A549 (cell line): ENCODE data around the gene NAT8L. TPM values are rescaled to one million over a fixed set of nuclear protein-coding genes. Genes with fewer than 3 reads are reported as not detected.

ENCODE experiments used
- ATAC-seq, 2 experiments: fragments of 200-7000 bp in 1 of 2; fragments of >200 bp in 1 of 2; cut with Nextera tagmentation in 1 of 2; cut with Tn5 transposase in 1 of 2; 3 replicates each; pipeline versions ENCODE4 v1.8.0 to v1.9.1; 2018 to 2020; ENCODE audit warnings: mild to moderate bottlenecking in 1 of 2, moderate library complexity in 1 of 2
- CTCF ChIA-PET: fragments of 300-600 bp; sonication (Branson Sonifier 250); formaldehyde crosslinking; extraction: SDS; loops from one replicate; lab custom pipeline; 2021; ENCODE audit warnings: antibody characterized with exemption, inconsistent platforms; lab: Yijun Ruan, JAX
- POLR2A ChIA-PET: fragments of 350-600 bp; formaldehyde crosslinking; extraction: SDS; loops from one replicate; lab custom pipeline; 2021; ENCODE audit warnings: antibody characterized with exemption, inconsistent platforms; lab: Yijun Ruan, JAX
- DNase-seq, 2 experiments: peaks; one replicate each; pipeline versions ENCODE4 v3.0.0 to v3.0.0-alpha.2; 2011 to 2016; ENCODE audit warnings: low read depth in 1 of 2, low spot score in 1 of 2
- FAIRE-seq: peaks from 2 replicates; lab custom pipeline; 2011; peaks lifted over from hg19 to GRCh38; lab: Jason Lieb, UNC
- H3K27ac ChIP-seq, 2 experiments: fragments of >200 bp; sonication (Bioruptor Twin); formaldehyde crosslinking; 3 replicates each; pipeline ENCODE4 v1.5.1; 2016 to 2017
- H3K4me1 ChIP-seq: fragments of >200 bp; sonication (Bioruptor Twin); formaldehyde crosslinking; 3 replicates; pipeline ENCODE4 v1.6.1; 2016
- H3K4me2 ChIP-seq: fragments of >200 bp; sonication (Bioruptor Twin); formaldehyde crosslinking; 3 replicates; pipeline ENCODE4 v1.6.1; 2016
- H3K4me3 ChIP-seq: fragments of >200 bp; sonication (Bioruptor Twin); formaldehyde crosslinking; 3 replicates; pipeline ENCODE4 v1.5.1; 2016
- H3K9me3 ChIP-seq: fragments of >200 bp; sonication (Bioruptor Twin); formaldehyde crosslinking; 3 replicates; pipeline ENCODE4 v1.6.1; 2016
- BCL3 ChIP-seq: fragments of >200 bp; sonication (Bioruptor Twin); formaldehyde crosslinking; IDR thresholded peaks from 3 replicates; pipeline ENCODE4 v1.6.1; 2016
- CBX2 ChIP-seq: fragments of 200-600 bp; sonication (generic); IDR thresholded peaks from 2 replicates; pipeline ENCODE4 v1.6.1; 2016; ENCODE audit warnings: low read depth, mild to moderate bottlenecking, borderline replicate concordance
- E2F6 ChIP-seq: IDR thresholded peaks from 2 replicates; pipeline ENCODE4 v1.6.1; 2012; ENCODE audit warnings: low read depth, borderline replicate concordance
- EHMT2 ChIP-seq: fragments of 200-600 bp; sonication (generic); IDR thresholded peaks from 2 replicates; pipeline ENCODE4 v1.6.1; 2016; ENCODE audit warnings: antibody characterized with exemption, low read depth, mild to moderate bottlenecking, moderate library complexity
- FOSL2 ChIP-seq, 2 experiments: fragments of 450-650 bp in 1 of 2; fragments of >200 bp in 1 of 2; sonication (Bioruptor Twin) in 1 of 2; formaldehyde crosslinking; IDR thresholded peaks; 2 replicates each; pipeline versions ENCODE4 v1.5.0 to v1.6.1; 2016 to 2020; ENCODE audit warnings: mild to moderate bottlenecking in 1 of 2, moderate library complexity in 1 of 2
- HES2 ChIP-seq: fragments of >200 bp; sonication (Bioruptor Twin); formaldehyde crosslinking; IDR thresholded peaks from 2 replicates; pipeline ENCODE4 v1.6.1; 2016
- KDM5A ChIP-seq: fragments of 200-600 bp; sonication (generic); IDR thresholded peaks from 2 replicates; pipeline ENCODE4 v1.6.1; 2016; ENCODE audit warnings: antibody characterized with exemption, mild to moderate bottlenecking
- MAX ChIP-seq: IDR thresholded peaks from 2 replicates; pipeline ENCODE4 v1.6.1; 2012
- PHF8 ChIP-seq: fragments of 200-600 bp; sonication (generic); IDR thresholded peaks from 2 replicates; pipeline ENCODE4 v1.6.1; 2016; ENCODE audit warnings: low read depth, mild to moderate bottlenecking, antibody characterized with exemption, moderate library complexity, borderline replicate concordance
- RAD21 ChIP-seq, 2 experiments: fragments of >200 bp in 1 of 2; sonication (Bioruptor Twin) in 1 of 2; formaldehyde crosslinking in 1 of 2; IDR thresholded peaks in 1 of 2; conservative IDR thresholded peaks in 1 of 2; 2 replicates in 1 of 2; 3 replicates in 1 of 2; pipeline ENCODE4 v1.6.1; 2012 to 2018; ENCODE audit warnings: inconsistent platforms in 1 of 2
- RFX5 ChIP-seq: fragments of 450-650 bp; IDR thresholded peaks from 2 replicates; pipeline ENCODE4 v1.7.1; 2014; ENCODE audit warnings: antibody characterized with exemption, mild to moderate bottlenecking, moderate library complexity
- USF2 ChIP-seq: fragments of 450-650 bp; IDR thresholded peaks from 2 replicates; pipeline ENCODE4 v1.6.1; 2014; ENCODE audit warnings: antibody characterized with exemption
- ZC3H11A ChIP-seq: fragments of 450-650 bp; IDR thresholded peaks from 2 replicates; pipeline ENCODE4 v1.6.1; 2014; ENCODE audit warnings: antibody characterized with exemption, mild to moderate bottlenecking
- ZFP36 ChIP-seq: fragments of 450-650 bp; IDR thresholded peaks from 2 replicates; pipeline ENCODE4 v1.6.1; 2014; ENCODE audit warnings: borderline replicate concordance; ENCODE audit not compliant: partially characterized antibody
- WGBS: methylation state at CpG from one replicate; pipeline ENCODE4 v1.1.6; 2017; ENCODE audit errors: missing lambda C conversion rate; 5-methylcytosine and 5-hydroxymethylcytosine counted together
- polyA plus RNA-seq, 4 experiments: library from polyadenylated mRNA; depleted of rRNA in 3 of 4; stranded (reverse); fragments of >200 nt; fragmentation: RNase III in 1 of 4; extraction: RNeasy Plus Mini Kit Qiagen cat#74134 plus additional on column Dnase treatment in 1 of 4; gene quantifications; 2 replicates in 3 of 4; 3 replicates in 1 of 4; pipeline ENCODE4 v1.2.3, GENCODE V29; 2011 to 2017
- TF ChIP-seq, protein P1 (sequence below): fragments of 250-450 bp; sonication (Bioruptor Pico); IDR thresholded peaks from 2 replicates; pipeline ENCODE4 v1.5.0; 2021; ENCODE audit warnings: mild to moderate bottlenecking, moderate library complexity, borderline replicate concordance
- TF ChIP-seq, protein P2 (sequence below): fragments of 200-600 bp; sonication (generic); IDR thresholded peaks from 2 replicates; pipeline ENCODE4 v1.6.1; 2016; ENCODE audit warnings: antibody characterized with exemption, mild to moderate bottlenecking, moderate library complexity

The NAT8L gene
- polyA plus RNA-seq, 2 of the 4 experiments (the other 2 are of a cell fraction): 2.6 to 8.2 TPM

DNA sequence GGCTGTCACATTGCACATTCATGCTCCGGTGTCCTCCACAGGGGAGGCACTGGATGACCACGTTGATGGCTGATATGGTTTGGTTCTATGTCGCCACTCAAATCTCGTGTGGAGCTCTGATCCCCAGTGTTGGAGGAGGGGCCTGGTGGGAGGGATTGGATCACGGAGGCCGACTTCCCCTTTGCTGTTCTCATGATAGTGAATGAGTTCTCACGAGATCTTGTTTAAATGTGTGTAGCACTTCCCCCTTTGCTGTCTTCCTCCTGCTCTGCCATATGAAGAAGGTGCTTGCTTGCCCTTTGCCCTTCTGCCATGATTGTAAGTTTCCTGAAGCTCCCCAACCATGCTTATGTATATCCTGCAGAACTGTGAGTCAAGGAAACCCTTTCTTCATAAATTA lies 22.3 kb upstream of the NAT8L start:
- no peak for DNase-seq
- H3K4me1 ChIP-seq: no peaks in the 10 kb centered on the region
- no peaks in the 10 kb centered on the region for H3K9me3 ChIP-seq
- ATAC-seq: no peak
- no peak for FAIRE-seq
- POLR2A ChIA-PET: no interaction called here
- H3K4me2 ChIP-seq: no peak overlapping the region
- TF ChIP-seq ZC3H11A (no peak), E2F6 (no peak), RFX5 (no peak), EHMT2 (no peak)
- CTCF ChIA-PET: interaction anchor here (1.0 kb wide), 1 partner anchor 41 kb away, joined by 3 read pairs; no protein-coding TSS in a partner anchor
- H3K27ac ChIP-seq: no peak overlapping the region
- whole genome bisulfite sequencing: 89% methylated on average over 7 of the region's 7 CpGs
- H3K4me3 ChIP-seq: no peak overlapping the region

DNA sequence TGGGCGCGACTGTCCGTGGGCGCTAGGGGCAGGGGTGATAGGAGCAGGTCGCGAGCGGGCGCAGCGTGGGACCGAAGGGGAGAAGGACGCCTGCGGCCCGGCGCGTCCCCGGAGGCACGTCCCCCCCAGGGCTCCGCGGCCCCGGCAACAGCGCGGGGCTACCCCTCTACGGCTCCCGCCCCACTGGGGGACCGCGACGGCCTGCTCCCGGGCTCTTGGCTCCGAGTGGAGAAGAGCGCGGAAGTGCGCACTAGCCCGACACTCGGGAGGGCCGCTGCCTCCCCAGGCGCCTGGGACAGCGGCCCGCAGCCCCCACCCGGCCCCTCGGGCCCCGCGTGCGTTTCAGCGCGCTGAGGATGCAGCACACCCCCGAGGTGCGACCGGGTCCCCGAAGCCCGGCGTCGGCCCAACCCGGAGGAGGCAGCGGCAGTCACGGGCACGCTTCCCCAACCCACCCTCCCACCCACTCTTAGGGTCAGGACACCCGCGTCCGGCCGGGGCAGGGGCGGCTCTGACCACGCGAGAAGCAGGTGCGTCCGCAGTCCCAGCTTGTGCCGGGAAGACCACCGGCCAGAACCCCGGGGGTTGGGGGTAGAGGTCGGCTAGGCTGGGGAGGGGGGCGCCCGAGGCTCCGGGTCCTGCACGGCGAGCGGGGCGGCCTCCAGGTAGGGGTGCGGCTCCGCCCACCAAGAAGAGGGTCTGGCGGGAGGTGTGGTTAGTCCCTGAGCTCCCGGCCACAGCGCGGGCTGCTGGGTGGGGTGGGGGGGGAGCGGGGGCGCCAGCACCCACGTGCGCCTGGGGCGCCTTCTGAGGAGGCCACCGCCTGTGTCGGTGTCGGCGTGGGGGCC lies 18.5 kb upstream of the NAT8L start:
- DNase-seq: no peak
- FAIRE-seq: no peak
- TF ChIP-seq USF2 (no peak), CBX2 (no peak)
- TF ChIP-seq, protein P1, sequence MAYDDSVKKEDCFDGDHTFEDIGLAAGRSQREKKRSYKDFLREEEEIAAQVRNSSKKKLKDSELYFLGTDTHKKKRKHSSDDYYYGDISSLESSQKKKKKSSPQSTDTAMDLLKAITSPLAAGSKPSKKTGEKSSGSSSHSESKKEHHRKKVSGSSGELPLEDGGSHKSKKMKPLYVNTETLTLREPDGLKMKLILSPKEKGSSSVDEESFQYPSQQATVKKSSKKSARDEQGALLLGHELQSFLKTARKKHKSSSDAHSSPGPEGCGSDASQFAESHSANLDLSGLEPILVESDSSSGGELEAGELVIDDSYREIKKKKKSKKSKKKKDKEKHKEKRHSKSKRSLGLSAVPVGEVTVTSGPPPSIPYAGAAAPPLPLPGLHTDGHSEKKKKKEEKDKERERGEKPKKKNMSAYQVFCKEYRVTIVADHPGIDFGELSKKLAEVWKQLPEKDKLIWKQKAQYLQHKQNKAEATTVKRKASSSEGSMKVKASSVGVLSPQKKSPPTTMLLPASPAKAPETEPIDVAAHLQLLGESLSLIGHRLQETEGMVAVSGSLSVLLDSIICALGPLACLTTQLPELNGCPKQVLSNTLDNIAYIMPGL (CRISPR knock-in tag): no peak
- ATAC-seq: no peak; a peak in 2 of 6 replicates
- Histone ChIP-seq H3K27ac (peak overlapping the region; percentile 96 to 97; a peak in 5 of 6 replicates), H3K9me3 (peaks cover 4% of the 10 kb centered on the region; the same call in 1 of the 3 replicates), H3K4me2 (peak overlapping the region; percentile 87), H3K4me1 (no peaks in the 10 kb centered on the region), H3K4me3 (peak overlapping the region; percentile 99)
- CTCF ChIA-PET: interaction anchor here (1.0 kb wide), 1 partner anchor 10 kb away, joined by 3 read pairs; no protein-coding TSS in a partner anchor
- POLR2A ChIA-PET: interaction anchor here (1.2 kb wide), 1 partner anchor 32 kb away, joined by 3 read pairs; the partner anchor contains the start of gene NELFA
- 94% methylated on average over 21 of the region's 91 CpGs for WGBS

DNA sequence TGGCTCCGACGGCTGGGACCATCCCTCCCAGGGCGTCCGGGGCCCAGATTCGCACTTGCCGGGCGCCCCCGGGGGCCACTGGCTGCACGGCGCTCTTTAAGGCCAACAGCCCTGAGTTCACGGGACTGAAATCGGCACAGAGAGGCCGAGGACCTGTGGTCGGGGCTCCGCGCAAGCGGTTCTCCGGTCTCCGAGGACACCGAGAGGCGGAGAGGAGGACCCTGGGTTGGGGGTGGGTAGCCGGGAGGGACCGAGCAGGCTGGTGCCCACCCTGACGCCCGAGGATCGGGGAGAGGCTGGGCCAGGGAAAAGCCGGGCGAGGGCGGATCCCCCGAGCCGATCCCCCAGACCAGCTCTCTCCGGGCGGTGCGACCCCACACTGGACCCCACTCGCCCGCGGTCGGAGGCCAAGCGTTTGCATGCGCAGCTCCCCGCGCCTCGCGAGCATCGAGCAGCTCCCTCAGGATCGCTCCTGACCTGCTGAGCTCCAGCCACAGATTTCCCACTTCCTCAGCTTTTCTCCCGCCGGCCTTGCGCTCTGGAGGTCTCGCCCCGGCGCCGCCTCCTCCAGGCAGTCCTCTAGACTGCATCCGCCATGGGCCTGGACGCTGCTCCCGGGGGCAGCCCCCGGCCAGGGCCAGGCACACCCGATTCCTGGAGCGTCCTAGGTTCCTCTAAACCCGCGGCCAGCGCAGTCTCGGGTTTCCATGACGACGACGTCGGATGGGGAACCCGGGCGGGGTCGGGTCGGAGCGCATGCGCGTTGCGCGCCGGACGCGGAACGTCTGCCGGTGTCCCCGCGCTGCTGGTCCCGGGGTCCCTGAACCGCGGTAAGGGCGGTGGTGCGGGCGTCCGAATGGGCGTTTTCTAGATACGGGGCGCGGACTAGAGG lies 17.6 kb upstream of the NAT8L start:
- H3K4me2 ChIP-seq: peak overlapping the region; percentile 87
- FAIRE-seq: no peak
- ChIA-PET POLR2A (interaction anchor here (0.5 to 1.2 kb wide), 2 partner anchors 12 to 33 kb away, joined by 3 to 5 read pairs; partner anchors contain the start of gene NELFA), CTCF (interaction anchor here (1.0 kb wide), 1 partner anchor 9 kb away, joined by 3 read pairs; no protein-coding TSS in a partner anchor)
- WGBS: 0% methylated on average over 22 of the region's 94 CpGs
- DNase-seq: peak; percentile 80 to 81
- peak; percentile 74 to 87 for ATAC-seq
- H3K4me3 ChIP-seq: peak overlapping the region; percentile 99
- H3K27ac ChIP-seq: peak overlapping the region; percentile 96 to 97
- H3K4me1 ChIP-seq: no peaks in the 10 kb centered on the region
- peaks cover 4% of the 10 kb centered on the region; the same call in 1 of the 3 replicates for H3K9me3 ChIP-seq
- TF ChIP-seq KDM5A (no peak), ZFP36 (peak; percentile 100), RAD21 (conservative IDR thresholded peaks at IDR 0.05 in 1 of 2, IDR thresholded peaks at IDR 0.05 in 1 of 2) (no peak), E2F6 (peak; percentile 84), PHF8 (0 out of 2 replicates have a peak, but pooled peaks have one; percentile 27), HES2 (no peak), BCL3 (peak; percentile 21; the same call in 1 of the 3 replicates), MAX (peak; percentile 28; the same call in 1 of the 2 replicates), FOSL2 (IDR thresholded peaks at IDR 0.05) (no peak), FOSL2 (CRISPR knock-in tag; IDR thresholded peaks at IDR 0.05) (no peak)
- TF ChIP-seq, protein P2, sequence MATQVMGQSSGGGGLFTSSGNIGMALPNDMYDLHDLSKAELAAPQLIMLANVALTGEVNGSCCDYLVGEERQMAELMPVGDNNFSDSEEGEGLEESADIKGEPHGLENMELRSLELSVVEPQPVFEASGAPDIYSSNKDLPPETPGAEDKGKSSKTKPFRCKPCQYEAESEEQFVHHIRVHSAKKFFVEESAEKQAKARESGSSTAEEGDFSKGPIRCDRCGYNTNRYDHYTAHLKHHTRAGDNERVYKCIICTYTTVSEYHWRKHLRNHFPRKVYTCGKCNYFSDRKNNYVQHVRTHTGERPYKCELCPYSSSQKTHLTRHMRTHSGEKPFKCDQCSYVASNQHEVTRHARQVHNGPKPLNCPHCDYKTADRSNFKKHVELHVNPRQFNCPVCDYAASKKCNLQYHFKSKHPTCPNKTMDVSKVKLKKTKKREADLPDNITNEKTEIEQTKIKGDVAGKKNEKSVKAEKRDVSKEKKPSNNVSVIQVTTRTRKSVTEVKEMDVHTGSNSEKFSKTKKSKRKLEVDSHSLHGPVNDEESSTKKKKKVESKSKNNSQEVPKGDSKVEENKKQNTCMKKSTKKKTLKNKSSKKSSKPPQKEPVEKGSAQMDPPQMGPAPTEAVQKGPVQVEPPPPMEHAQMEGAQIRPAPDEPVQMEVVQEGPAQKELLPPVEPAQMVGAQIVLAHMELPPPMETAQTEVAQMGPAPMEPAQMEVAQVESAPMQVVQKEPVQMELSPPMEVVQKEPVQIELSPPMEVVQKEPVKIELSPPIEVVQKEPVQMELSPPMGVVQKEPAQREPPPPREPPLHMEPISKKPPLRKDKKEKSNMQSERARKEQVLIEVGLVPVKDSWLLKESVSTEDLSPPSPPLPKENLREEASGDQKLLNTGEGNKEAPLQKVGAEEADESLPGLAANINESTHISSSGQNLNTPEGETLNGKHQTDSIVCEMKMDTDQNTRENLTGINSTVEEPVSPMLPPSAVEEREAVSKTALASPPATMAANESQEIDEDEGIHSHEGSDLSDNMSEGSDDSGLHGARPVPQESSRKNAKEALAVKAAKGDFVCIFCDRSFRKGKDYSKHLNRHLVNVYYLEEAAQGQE: no peak
